Suppressor macrophage treated with lipopolysaccharide for 4 hours (primary cell): ENCODE results near the gene SHLD1.

Experiments used
- DNase-seq: peaks from one replicate; pipeline ENCODE4 v3.0.0-alpha.2; 2020

SHLD1 gene

GRCh38 chr20:5900908-5901307, 150.7 kb downstream of the SHLD1 start:
- no peak for DNase-seq

DNA sequence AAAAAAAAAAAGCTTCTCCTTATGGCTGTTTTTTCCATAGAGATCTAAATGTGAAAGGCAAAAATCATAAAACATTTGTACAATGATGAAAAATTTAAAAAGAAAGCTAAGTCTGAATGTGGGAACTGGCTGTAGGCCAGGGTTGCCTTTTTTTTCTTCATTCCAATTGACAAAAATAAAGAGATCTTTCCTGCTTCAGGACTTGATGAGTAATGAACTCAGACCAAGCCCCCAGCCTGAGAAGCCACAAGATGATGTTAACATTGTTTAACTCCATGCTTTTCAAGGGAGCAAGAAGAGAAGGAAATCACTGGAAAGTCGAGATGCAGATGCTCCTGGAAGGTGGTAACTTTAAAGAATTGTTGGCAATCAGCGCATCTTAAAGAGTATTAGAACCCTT, 158.8 kb downstream of the SHLD1 start:
- DNase-seq, result no peak

DNA sequence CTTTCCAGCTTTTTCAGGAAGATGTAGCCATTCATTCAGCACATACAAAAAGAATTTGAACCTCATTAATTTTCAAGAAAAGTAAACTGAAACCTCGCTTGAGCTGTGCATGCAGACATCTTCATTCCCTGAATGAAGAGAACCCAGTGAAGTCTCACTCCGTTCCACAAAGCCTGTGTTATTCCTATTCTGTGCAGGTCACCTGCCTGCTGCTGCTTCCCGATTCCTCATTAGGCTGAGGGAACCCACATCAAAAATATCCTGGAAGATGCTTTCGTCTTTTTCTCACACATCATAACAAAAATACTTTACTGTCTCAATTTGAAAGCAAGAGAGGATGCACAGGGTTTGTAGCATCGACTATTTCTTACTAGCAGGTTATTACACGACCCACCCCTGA, 160.0 kb downstream of the SHLD1 start:
- no peak for DNase-seq

- no peak for DNase-seq
These were observed 163.0 kb downstream of the SHLD1 start for GRCh38 chr20:5913166-5913565.
